IMR-90 (cell line): Measurements from ENCODE around the gene TRHDE. TPM values are rescaled to one million over a fixed set of nuclear protein-coding genes. Genes with fewer than 3 reads are reported as not detected.
A peak's percentile ranks its signal among the peaks of the same experiment; 100 is the strongest.

Experiments
- ATAC-seq: fragments of 200-7000 bp; cut with Tn5 transposase; 2 replicates; pipeline ENCODE4 v1.9.1; 2020; ENCODE audit warnings: low read depth, mild to moderate bottlenecking, moderate library complexity
- BruUV-seq: library from RNA; stranded (reverse); fragments of 400-500 nt; replicated peaks from 2 replicates; lab custom pipeline; 2021; lab: Mats Ljungman, UMichigan
- CTCF ChIA-PET: fragments of 300-600 bp; formaldehyde crosslinking; extraction: SDS; loops from one replicate; lab custom pipeline; 2021; ENCODE audit warnings: antibody characterized with exemption; lab: Yijun Ruan, JAX
- POLR2A ChIA-PET: fragments of 300-600 bp; sonication (Branson Sonifier 250); formaldehyde crosslinking; loops from one replicate; lab custom pipeline; 2022; ENCODE audit warnings: antibody characterized with exemption; ENCODE audit not compliant: unreplicated experiment; lab: Charles Lee
- DNase-seq: peaks from one replicate; pipeline ENCODE4 v3.0.0; 2013
- H2AFZ ChIP-seq: replicated peaks from 2 replicates; pipeline ENCODE3; 2013; ENCODE audit warnings: low read length, mild to moderate bottlenecking; ENCODE audit not compliant: poor library complexity
- H2AK5ac ChIP-seq: 2 replicates; pipeline ENCODE4 v1.6.1; 2013; ENCODE audit warnings: low read depth, low read length, inconsistent platforms
- H2AK9ac ChIP-seq: replicated peaks from 2 replicates; pipeline ENCODE3; 2013; ENCODE audit warnings: mild to moderate bottlenecking, low read depth, low read length, moderate library complexity; ENCODE audit not compliant: poor library complexity
- H2BK120ac ChIP-seq: 2 replicates; pipeline ENCODE4 v1.6.1; 2013; ENCODE audit warnings: low read depth, low read length, inconsistent platforms
- H2BK15ac ChIP-seq: 3 replicates; pipeline ENCODE4 v1.6.1; 2013; ENCODE audit warnings: low read depth, low read length, inconsistent platforms
- H2BK20ac ChIP-seq: 2 replicates; pipeline ENCODE4 v1.6.1; 2013; ENCODE audit warnings: low read depth, mild to moderate bottlenecking, inconsistent platforms, low read length, moderate library complexity
- H2BK5ac ChIP-seq: 2 replicates; pipeline ENCODE4 v1.6.1; 2013; ENCODE audit warnings: mild to moderate bottlenecking, low read depth, low read length, inconsistent platforms; ENCODE audit not compliant: poor library complexity, severe bottlenecking
- H3K14ac ChIP-seq: replicated peaks from 2 replicates; pipeline ENCODE4 v1.6.1; 2013; ENCODE audit warnings: low read depth, low read length, inconsistent platforms
- H3K18ac ChIP-seq: 2 replicates; pipeline ENCODE4 v1.6.1; 2013; ENCODE audit warnings: low read depth, low read length, control low read depth
- H3K23ac ChIP-seq: 2 replicates; pipeline ENCODE4 v1.6.1; 2013; ENCODE audit warnings: low read depth, low read length, inconsistent platforms
- H3K27ac ChIP-seq: 2 replicates; pipeline ENCODE4 v1.5.1; 2013; ENCODE audit warnings: mild to moderate bottlenecking, control low read depth, low read length; ENCODE audit not compliant: insufficient read depth
- H3K27me3 ChIP-seq: 2 replicates; pipeline ENCODE4 v1.6.1; 2013; ENCODE audit warnings: low read length; ENCODE audit not compliant: control insufficient read depth, insufficient read depth
- H3K36me3 ChIP-seq: 2 replicates; pipeline ENCODE4 v1.6.1; 2013; ENCODE audit warnings: low read length, mixed read lengths; ENCODE audit not compliant: control insufficient read depth, insufficient read depth
- H3K4ac ChIP-seq: 2 replicates; pipeline ENCODE4 v1.6.1; 2013; ENCODE audit warnings: low read depth, low read length, inconsistent platforms
- H3K4me1 ChIP-seq: 2 replicates; pipeline ENCODE4 v1.6.1; 2013; ENCODE audit warnings: low read length, mixed read lengths; ENCODE audit not compliant: control insufficient read depth, insufficient read depth
- H3K4me2 ChIP-seq: 2 replicates; pipeline ENCODE4 v1.6.1; 2013; ENCODE audit warnings: low read depth, mild to moderate bottlenecking, control low read depth, low read length, moderate library complexity
- H3K4me3 ChIP-seq: 2 replicates; pipeline ENCODE4 v1.5.1; 2013; ENCODE audit warnings: low read depth, mild to moderate bottlenecking, control low read depth, low read length, moderate library complexity; ENCODE audit not compliant: insufficient read depth
- H3K56ac ChIP-seq: 2 replicates; pipeline ENCODE4 v1.6.1; 2013; ENCODE audit warnings: low read length, inconsistent platforms; ENCODE audit not compliant: insufficient read depth; ENCODE audit errors: extremely low read depth
- H3K79me1 ChIP-seq, 2 experiments: 2 replicates each; pipeline ENCODE4 v1.6.1; 2013; ENCODE audit warnings: low read length in 2 of 2, inconsistent platforms in 1 of 2, low read depth in 1 of 2
- H3K9ac ChIP-seq: 2 replicates; pipeline ENCODE4 v1.6.1; 2013; ENCODE audit warnings: low read depth, low read length, control low read depth
- H3K9me1 ChIP-seq: 2 replicates; pipeline ENCODE4 v1.6.1; 2013; ENCODE audit warnings: low read length, inconsistent platforms; ENCODE audit not compliant: insufficient read depth
- H3K9me3 ChIP-seq: 2 replicates; pipeline ENCODE4 v1.6.1; 2013; ENCODE audit warnings: low read length; ENCODE audit not compliant: control insufficient read depth, insufficient read depth
- H4K20me1 ChIP-seq: 2 replicates; pipeline ENCODE4 v1.6.1; 2013; ENCODE audit warnings: low read length, inconsistent platforms; ENCODE audit not compliant: insufficient read depth
- H4K5ac ChIP-seq: 2 replicates; pipeline ENCODE4 v1.6.1; 2013; ENCODE audit warnings: mild to moderate bottlenecking, low read depth, low read length, control low read depth
- H4K8ac ChIP-seq, 2 experiments: 2 replicates each; pipeline ENCODE4 v1.6.1; 2013; ENCODE audit warnings: low read depth in 2 of 2, low read length in 2 of 2, control low read depth in 1 of 2, inconsistent platforms in 1 of 2
- H4K91ac ChIP-seq: 2 replicates; pipeline ENCODE4 v1.6.1; 2013; ENCODE audit warnings: low read depth, low read length, inconsistent platforms; ENCODE audit not compliant: insufficient read depth
- BHLHE40 ChIP-seq: fragments of 150-350 bp; IDR thresholded peaks from 2 replicates; pipeline ENCODE4 v1.6.1; 2016; ENCODE audit warnings: mild to moderate bottlenecking, low read depth, low read length
- CEBPB ChIP-seq: IDR thresholded peaks from 2 replicates; pipeline ENCODE4 v1.6.1; 2012; ENCODE audit warnings: low read depth, low read length, improper control_type of control experiment
- CHD1 ChIP-seq: IDR thresholded peaks from 2 replicates; pipeline ENCODE4 v1.6.1; 2012; ENCODE audit warnings: low read depth, low read length, improper control_type of control experiment
- CTCF ChIP-seq: conservative IDR thresholded peaks from 2 replicates; pipeline ENCODE4 v1.5.1; 2012; ENCODE audit warnings: mild to moderate bottlenecking, low read depth, low read length, improper control_type of control experiment
- ELK1 ChIP-seq: fragments of 150-350 bp; IDR thresholded peaks from 2 replicates; pipeline ENCODE4 v1.6.1; 2016; ENCODE audit warnings: low read depth, mild to moderate bottlenecking, low read length, moderate library complexity, borderline replicate concordance
- FOS ChIP-seq: fragments of 150-350 bp; IDR thresholded peaks from 2 replicates; pipeline ENCODE4 v1.6.1; 2016; ENCODE audit warnings: low read depth, low read length
- MAFK ChIP-seq: IDR thresholded peaks from 2 replicates; pipeline ENCODE4 v1.6.1; 2012; ENCODE audit warnings: low read depth, low read length, improper control_type of control experiment
- MAZ ChIP-seq: IDR thresholded peaks from 2 replicates; pipeline ENCODE4 v1.6.1; 2012; ENCODE audit warnings: low read depth, mild to moderate bottlenecking, low read length, improper control_type of control experiment, moderate library complexity, borderline replicate concordance
- MXI1 ChIP-seq: IDR thresholded peaks from 2 replicates; pipeline ENCODE4 v1.6.1; 2012; ENCODE audit warnings: low read depth, mild to moderate bottlenecking, low read length, moderate library complexity, borderline replicate concordance
- NFE2L2 ChIP-seq: fragments of 150-350 bp; IDR thresholded peaks from 2 replicates; pipeline ENCODE4 v1.6.1; 2016; ENCODE audit warnings: low read depth, mild to moderate bottlenecking, low read length
- POLR2A ChIP-seq: IDR thresholded peaks from 2 replicates; pipeline ENCODE4 v1.6.1; 2012; ENCODE audit warnings: mild to moderate bottlenecking, low read depth, low read length
- RAD21 ChIP-seq: IDR thresholded peaks from 2 replicates; pipeline ENCODE4 v1.6.1; 2012; ENCODE audit warnings: low read length, improper control_type of control experiment
- RCOR1 ChIP-seq: IDR thresholded peaks from 2 replicates; pipeline ENCODE4 v1.6.1; 2012; ENCODE audit warnings: mild to moderate bottlenecking, low read length, improper control_type of control experiment; ENCODE audit not compliant: insufficient replicate concordance
- RFX5 ChIP-seq: IDR thresholded peaks from 2 replicates; pipeline ENCODE4 v1.8.0; 2012; ENCODE audit warnings: low read depth, mild to moderate bottlenecking, low read length, moderate library complexity
- SMC3 ChIP-seq: fragments of 150-350 bp; IDR thresholded peaks from 2 replicates; pipeline ENCODE4 v1.6.1; 2016; ENCODE audit warnings: low read depth, mild to moderate bottlenecking, antibody characterized with exemption, low read length, moderate library complexity
- USF2 ChIP-seq: fragments of 150-350 bp; IDR thresholded peaks from 2 replicates; pipeline ENCODE4 v1.6.1; 2017; ENCODE audit warnings: mild to moderate bottlenecking, antibody characterized with exemption, low read length, low read depth
- WGBS, 2 experiments: methylation state at CpG; one replicate each; pipeline versions ENCODE4 v1.1.5 to v1.1.7; 2013; ENCODE audit warnings: missing lambda C conversion rate in 2 of 2; ENCODE audit not compliant: insufficient read length in 1 of 2; ENCODE audit errors: extremely low coverage in 2 of 2; 5-methylcytosine and 5-hydroxymethylcytosine counted together
- dilution Hi-C: fragments of 300-500 bp; cut with HindIII; formaldehyde crosslinking; loops from one replicate; pipeline ENCODE4 v1.14.3; 2018; ENCODE audit warnings: low sequenced_read_pairs; ENCODE audit not compliant: unreplicated experiment
- in situ Hi-C: fragments of 300-500 bp; cut with MboI; formaldehyde crosslinking; loops from 3 replicates; pipeline ENCODE4 v1.14.3; 2019; ENCODE audit warnings: low sequenced_read_pairs, inconsistent platforms, mixed read lengths
- intact Hi-C: fragments of 100-400 bp; cut with micrococcal nuclease; formaldehyde crosslinking; loops from 2 replicates; pipeline ENCODE4 v1.10.0; 2022
- polyA plus RNA-seq, 3 experiments: library from polyadenylated mRNA; depleted of rRNA; stranded (reverse); fragments of >200 nt; gene quantifications; 2 replicates each; pipeline ENCODE4 v1.2.3, GENCODE V29; 2012; ENCODE audit warnings: low replicate concordance in 1 of 3
- total RNA-seq: library from RNA; depleted of rRNA; stranded (reverse); fragments of >200 nt; gene quantifications from 2 replicates; pipeline ENCODE4 v1.2.3, GENCODE V29; 2012

TRHDE gene
- total and polyA plus RNA-seq, 2 of the 4 experiments (the other 2 are of a cell fraction): 33.7 to 65.1 TPM

- intact Hi-C loops: no loop called here
- WGBS, 2 experiments: no CpG with 5 or more reads among the region's 3 CpGs
- in situ Hi-C loops: no loop called here
- no peaks in the 10 kb centered on the region for H3K27me3 ChIP-seq
- H3K4me1 ChIP-seq: peaks cover 9% of the 10 kb centered on the region
- H3K56ac ChIP-seq: no peak overlapping the region
- dilution Hi-C loops: no loop called here
- H2AFZ ChIP-seq: no peak overlapping the region
- no peaks in the 10 kb centered on the region for H4K20me1 ChIP-seq
- no peaks in the 10 kb centered on the region for H3K9me3 ChIP-seq
- DNase-seq (no peak), ATAC-seq (peak; percentile 48)
- H2BK20ac ChIP-seq: no peak overlapping the region
- no peak overlapping the region for H3K9ac ChIP-seq
- no peak overlapping the region for H2AK5ac ChIP-seq
- CTCF ChIA-PET: no interaction called here
- H2BK120ac ChIP-seq: no peak overlapping the region
- H3K4me3 ChIP-seq: no peak overlapping the region
- H3K14ac ChIP-seq: no peak overlapping the region; the same call in 1 of the 2 replicates
- no peak overlapping the region for H2AK9ac ChIP-seq
- no peak overlapping the region for H2BK15ac ChIP-seq
- H2BK5ac ChIP-seq: no peak overlapping the region
- 0 out of 2 replicates have a peak overlapping the region, but pooled peaks have one; percentile 49 for H4K5ac ChIP-seq
- no peak overlapping the region for H3K27ac ChIP-seq
- H3K9me1 ChIP-seq: peaks cover 6% of the 10 kb centered on the region; the same call in 1 of the 2 replicates
- POLR2A ChIA-PET: no interaction called here
- H3K4me2 ChIP-seq: no peak overlapping the region
- no peak overlapping the region for H4K8ac ChIP-seq
- no TSS peak for BruUV-seq
- peaks cover 4 to 20% of the 10 kb centered on the region in 2 experiments; a peak in 3 of 4 replicates for H3K79me1 ChIP-seq
- H3K18ac ChIP-seq: no peak overlapping the region
- peaks cover 1% of the 10 kb centered on the region; the same call in 1 of the 2 replicates for H3K36me3 ChIP-seq
- no peak for TF ChIP-seq MAZ
- no peak for TF ChIP-seq USF2
- TF ChIP-seq MXI1: no peak
- no peak for TF ChIP-seq BHLHE40
- TF ChIP-seq ELK1: no peak
- TF ChIP-seq RFX5: no peak
- no peak for TF ChIP-seq NFE2L2
- TF ChIP-seq CTCF: no peak
- no peak for TF ChIP-seq POLR2A
- no peak for TF ChIP-seq RCOR1
- TF ChIP-seq FOS: no peak
- no peak for TF ChIP-seq CEBPB
- TF ChIP-seq SMC3: no peak
- no peak for TF ChIP-seq CHD1
- TF ChIP-seq MAFK: no peak
- no peak for TF ChIP-seq RAD21
- no peak overlapping the region for H3K23ac ChIP-seq
- H3K4ac ChIP-seq: no peak overlapping the region
- no peak overlapping the region for H4K91ac ChIP-seq
These were observed 249.2 kb downstream of the TRHDE start for GRCh38 chr12:72521326-72521725.
